HepG2 (cell line): ENCODE measurements around the gene ORMDL3. TPM values are rescaled to one million over a fixed set of nuclear protein-coding genes. Genes with fewer than 3 reads are reported as not detected.

Source experiments
- DR1 ChIP-seq: sonication (generic); formaldehyde crosslinking; IDR thresholded peaks from 2 replicates; pipeline ENCODE4 v1.8.0; 2021; ENCODE audit warnings: mild to moderate bottlenecking, missing genetic modification reagents, inconsistent platforms
- GTF3A ChIP-seq: sonication (generic); formaldehyde crosslinking; conservative IDR thresholded peaks from 2 replicates; pipeline ENCODE4 v1.4.0; 2020; ENCODE audit warnings: mild to moderate bottlenecking, missing genetic modification reagents
- HDAC1 ChIP-seq: sonication (generic); formaldehyde crosslinking; IDR thresholded peaks from 2 replicates; pipeline ENCODE4 v1.5.1; 2020; ENCODE audit warnings: mild to moderate bottlenecking, missing genetic modification reagents
- JDP2 ChIP-seq: sonication (generic); formaldehyde crosslinking; IDR thresholded peaks from 2 replicates; pipeline ENCODE4 v1.8.1; 2022; ENCODE audit warnings: missing genetic modification reagents, borderline replicate concordance
- NRL ChIP-seq: sonication (generic); formaldehyde crosslinking; IDR thresholded peaks from 2 replicates; pipeline ENCODE4 v1.5.0; 2020; ENCODE audit warnings: missing genetic modification reagents, mild to moderate bottlenecking, moderate library complexity, borderline replicate concordance
- POLR2AphosphoS5 ChIP-seq: IDR thresholded peaks from 2 replicates; pipeline ENCODE4 v1.6.1; 2012; ENCODE audit warnings: low read depth, low read length
- RFX3 ChIP-seq: IDR thresholded peaks from 2 replicates; pipeline ENCODE4 v1.6.1; 2016; ENCODE audit warnings: missing biosample characterization, missing genetic modification reagents
- SOX5 ChIP-seq: IDR thresholded peaks from 2 replicates; pipeline ENCODE4 v1.6.1; 2016; ENCODE audit warnings: borderline replicate concordance
- SP2 ChIP-seq: sonication (generic); formaldehyde crosslinking; IDR thresholded peaks from 2 replicates; pipeline ENCODE4 v1.5.1; 2020; ENCODE audit warnings: mild to moderate bottlenecking, missing genetic modification reagents
- TCF7 ChIP-seq: sonication (generic); IDR thresholded peaks from 2 replicates; pipeline ENCODE4 v1.6.1; 2016; ENCODE audit warnings: antibody characterized with exemption, low read depth
- ZC3H13 ChIP-seq: sonication (generic); formaldehyde crosslinking; IDR thresholded peaks from 2 replicates; pipeline ENCODE4 v1.8.1; 2023; ENCODE audit warnings: mild to moderate bottlenecking, missing genetic modification reagents, moderate library complexity
- ZFP36L1 ChIP-seq: sonication (generic); formaldehyde crosslinking; IDR thresholded peaks from 2 replicates; pipeline ENCODE4 v1.8.0; 2022; ENCODE audit warnings: mild to moderate bottlenecking, missing genetic modification reagents, moderate library complexity
- ZNF430 ChIP-seq: sonication (generic); formaldehyde crosslinking; IDR thresholded peaks from 2 replicates; pipeline ENCODE4 v1.9.0; 2021; ENCODE audit warnings: mild to moderate bottlenecking, missing genetic modification reagents
- ZNF614 ChIP-seq: IDR thresholded peaks from 2 replicates; pipeline ENCODE4 v1.6.1; 2018; ENCODE audit warnings: missing biosample characterization, missing genetic modification reagents, inconsistent platforms, borderline replicate concordance
- ZNF746 ChIP-seq: sonication (generic); formaldehyde crosslinking; IDR thresholded peaks from 2 replicates; pipeline ENCODE4 v1.8.0; 2022; ENCODE audit warnings: mild to moderate bottlenecking, missing genetic modification reagents
- ZNF773 ChIP-seq: sonication (generic); formaldehyde crosslinking; IDR thresholded peaks from 2 replicates; pipeline ENCODE4 v1.4.0; 2020; ENCODE audit warnings: missing genetic modification reagents, borderline replicate concordance
- ZNF780A ChIP-seq: sonication (generic); formaldehyde crosslinking; IDR thresholded peaks from 2 replicates; pipeline ENCODE4 v1.8.0; 2022; ENCODE audit warnings: mild to moderate bottlenecking, missing genetic modification reagents, moderate library complexity
- ZSCAN12 ChIP-seq: sonication (generic); formaldehyde crosslinking; IDR thresholded peaks from 2 replicates; pipeline ENCODE4 v1.9.0; 2021; ENCODE audit warnings: mild to moderate bottlenecking, missing genetic modification reagents
- polyA plus RNA-seq, 8 experiments: library from polyadenylated mRNA; depleted of rRNA in 3 of 8; stranded (reverse) in 7 of 8; unstranded in 1 of 8; fragments of >200 nt; fragmentation: Illumina TruSeq in 4 of 8; extraction: Trizol in 4 of 8; gene quantifications; 2 replicates each; pipeline versions ENCODE4 v1.2.1 to v1.2.3, GENCODE V29; 2011 to 2016; ENCODE audit warnings: low read depth in 4 of 8, missing spikeins in 1 of 8, mixed read lengths in 1 of 8; ENCODE audit not compliant: insufficient read depth in 1 of 8
- total RNA-seq, 5 experiments: library from RNA; depleted of rRNA; stranded (reverse); fragments of >200 nt; fragmentation: Illumina TruSeq; extraction: Trizol; gene quantifications; 2 replicates each; pipeline ENCODE4 v1.2.3, GENCODE V29; 2016; ENCODE audit warnings: low read depth in 1 of 5
- TF ChIP-seq, protein P1 (sequence below): sonication (generic); formaldehyde crosslinking; IDR thresholded peaks from 2 replicates; pipeline ENCODE4 v1.5.0; 2020; ENCODE audit warnings: missing genetic modification reagents, mild to moderate bottlenecking, borderline replicate concordance
- TF ChIP-seq, protein P2 (sequence below): sonication (generic); formaldehyde crosslinking; IDR thresholded peaks from 2 replicates; pipeline ENCODE4 v1.8.1; 2023; ENCODE audit warnings: mild to moderate bottlenecking, moderate library complexity, missing genetic modification reagents
- TF ChIP-seq, protein P3 (sequence below): sonication (generic); formaldehyde crosslinking; IDR thresholded peaks from 2 replicates; pipeline ENCODE4 v1.8.0; 2022; ENCODE audit warnings: low read depth, missing genetic modification reagents
- TF ChIP-seq, protein P4 (sequence below): sonication (generic); formaldehyde crosslinking; IDR thresholded peaks from 2 replicates; pipeline ENCODE4 v1.4.0; 2020; ENCODE audit warnings: missing genetic modification reagents
- TF ChIP-seq, protein P5 (sequence below): sonication (generic); formaldehyde crosslinking; IDR thresholded peaks from 2 replicates; pipeline ENCODE4 v1.8.0; 2022; ENCODE audit warnings: mild to moderate bottlenecking, missing genetic modification reagents, moderate library complexity

Gene ORMDL3
- total and polyA plus RNA-seq, 2 of the 13 experiments (the other 11 are each of a cell fraction or from before 2014, with no cell fraction given), result 181 to 384 TPM

DNA sequence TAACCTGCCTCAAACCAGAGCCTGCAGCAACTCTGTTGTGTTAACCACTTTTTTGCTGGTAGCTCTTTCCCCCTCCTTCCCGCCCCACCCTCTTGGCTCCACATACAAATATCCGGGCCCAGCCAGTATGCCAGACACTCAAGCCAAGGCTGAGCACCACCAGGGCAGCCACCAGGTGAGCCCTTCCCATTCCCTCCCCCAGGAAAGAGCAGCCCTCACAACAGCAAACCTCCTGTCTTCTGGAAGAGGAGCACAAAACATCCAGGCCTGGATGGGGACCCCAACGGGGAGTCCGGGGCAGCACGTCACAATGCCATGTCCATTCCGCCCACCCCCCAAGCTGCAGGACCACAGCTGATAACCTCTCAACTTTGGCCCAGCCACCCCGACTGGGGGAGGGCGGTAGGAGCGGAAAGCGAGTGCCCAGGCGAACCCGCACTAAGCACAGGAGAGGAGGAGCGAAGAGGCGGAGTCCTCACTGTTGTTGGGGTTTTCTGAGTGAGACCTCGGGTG, 757 bp downstream of the ORMDL3 start (continued):
- no peak for TF ChIP-seq ZNF780A (CRISPR knock-in tag)
- no peak for TF ChIP-seq SP2 (CRISPR knock-in tag)
- TF ChIP-seq SOX5 (CRISPR knock-in tag), result peak; percentile 30
- peak; percentile 57; the same call in 1 of the 2 replicates for TF ChIP-seq POLR2AphosphoS5
- TF ChIP-seq, protein P1, sequence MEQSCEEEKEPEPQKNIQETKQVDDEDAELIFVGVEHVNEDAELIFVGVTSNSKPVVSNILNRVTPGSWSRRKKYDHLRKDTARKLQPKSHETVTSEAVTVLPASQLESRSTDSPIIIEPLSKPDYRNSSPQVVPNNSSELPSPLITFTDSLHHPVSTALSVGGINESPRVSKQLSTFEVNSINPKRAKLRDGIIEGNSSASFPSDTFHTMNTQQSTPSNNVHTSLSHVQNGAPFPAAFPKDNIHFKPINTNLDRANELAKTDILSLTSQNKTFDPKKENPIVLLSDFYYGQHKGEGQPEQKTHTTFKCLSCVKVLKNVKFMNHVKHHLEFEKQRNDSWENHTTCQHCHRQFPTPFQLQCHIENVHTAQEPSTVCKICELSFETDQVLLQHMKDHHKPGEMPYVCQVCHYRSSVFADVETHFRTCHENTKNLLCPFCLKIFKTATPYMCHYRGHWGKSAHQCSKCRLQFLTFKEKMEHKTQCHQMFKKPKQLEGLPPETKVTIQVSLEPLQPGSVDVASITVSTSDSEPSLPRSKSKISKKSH (CRISPR knock-in tag), result peak; percentile 89
- no peak for TF ChIP-seq TCF7
- TF ChIP-seq ZNF430 (CRISPR knock-in tag), result peak; percentile 69; the same call in 1 of the 2 replicates
- TF ChIP-seq RFX3 (CRISPR knock-in tag), result no peak; the same call in 1 of the 2 replicates
- no peak for TF ChIP-seq ZSCAN12
- TF ChIP-seq DR1, result no peak
- TF ChIP-seq, protein P2, sequence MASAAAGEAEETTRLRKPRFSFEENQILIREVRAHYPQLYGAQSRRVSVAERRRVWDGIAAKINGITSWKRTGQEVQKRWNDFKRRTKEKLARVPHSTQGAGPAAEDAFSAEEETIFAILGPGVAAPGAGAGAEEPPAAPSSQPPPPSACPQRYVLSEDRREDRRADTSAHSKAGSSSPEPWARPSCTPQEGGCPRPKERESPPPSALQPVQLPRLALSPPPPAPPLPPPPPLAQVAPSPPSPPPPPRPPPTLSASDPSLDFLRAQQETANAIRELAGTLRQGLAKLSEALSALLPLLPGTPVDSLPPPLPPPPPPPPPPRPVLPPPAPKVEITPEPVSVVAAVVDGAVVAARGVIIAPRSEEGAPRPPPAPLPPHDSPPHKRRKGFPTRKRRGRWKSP (CRISPR knock-in tag), result 0 out of 2 replicates have a peak, but pooled peaks have one; percentile 48
- TF ChIP-seq HDAC1 (CRISPR knock-in tag), result peak; percentile 82
- TF ChIP-seq NRL (CRISPR knock-in tag), result peak; percentile 57; the same call in 1 of the 2 replicates
- TF ChIP-seq JDP2 (CRISPR knock-in tag), result no peak
- TF ChIP-seq GTF3A (CRISPR knock-in tag), result no peak
- TF ChIP-seq, protein P3, sequence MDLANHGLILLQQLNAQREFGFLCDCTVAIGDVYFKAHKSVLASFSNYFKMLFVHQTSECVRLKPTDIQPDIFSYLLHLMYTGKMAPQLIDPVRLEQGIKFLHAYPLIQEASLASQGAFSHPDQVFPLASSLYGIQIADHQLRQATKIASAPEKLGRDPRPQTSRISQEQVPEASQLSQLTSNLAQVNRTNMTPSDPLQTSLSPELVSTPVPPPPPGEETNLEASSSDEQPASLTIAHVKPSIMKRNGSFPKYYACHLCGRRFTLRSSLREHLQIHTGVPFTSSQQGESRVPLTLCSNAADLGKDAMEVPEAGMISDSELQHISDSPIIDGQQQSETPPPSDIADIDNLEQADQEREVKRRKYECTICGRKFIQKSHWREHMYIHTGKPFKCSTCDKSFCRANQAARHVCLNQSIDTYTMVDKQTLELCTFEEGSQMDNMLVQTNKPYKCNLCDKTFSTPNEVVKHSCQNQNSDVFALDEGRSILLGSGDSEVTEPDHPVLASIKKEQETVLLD (CRISPR knock-in tag), result no peak
- TF ChIP-seq, protein P4, sequence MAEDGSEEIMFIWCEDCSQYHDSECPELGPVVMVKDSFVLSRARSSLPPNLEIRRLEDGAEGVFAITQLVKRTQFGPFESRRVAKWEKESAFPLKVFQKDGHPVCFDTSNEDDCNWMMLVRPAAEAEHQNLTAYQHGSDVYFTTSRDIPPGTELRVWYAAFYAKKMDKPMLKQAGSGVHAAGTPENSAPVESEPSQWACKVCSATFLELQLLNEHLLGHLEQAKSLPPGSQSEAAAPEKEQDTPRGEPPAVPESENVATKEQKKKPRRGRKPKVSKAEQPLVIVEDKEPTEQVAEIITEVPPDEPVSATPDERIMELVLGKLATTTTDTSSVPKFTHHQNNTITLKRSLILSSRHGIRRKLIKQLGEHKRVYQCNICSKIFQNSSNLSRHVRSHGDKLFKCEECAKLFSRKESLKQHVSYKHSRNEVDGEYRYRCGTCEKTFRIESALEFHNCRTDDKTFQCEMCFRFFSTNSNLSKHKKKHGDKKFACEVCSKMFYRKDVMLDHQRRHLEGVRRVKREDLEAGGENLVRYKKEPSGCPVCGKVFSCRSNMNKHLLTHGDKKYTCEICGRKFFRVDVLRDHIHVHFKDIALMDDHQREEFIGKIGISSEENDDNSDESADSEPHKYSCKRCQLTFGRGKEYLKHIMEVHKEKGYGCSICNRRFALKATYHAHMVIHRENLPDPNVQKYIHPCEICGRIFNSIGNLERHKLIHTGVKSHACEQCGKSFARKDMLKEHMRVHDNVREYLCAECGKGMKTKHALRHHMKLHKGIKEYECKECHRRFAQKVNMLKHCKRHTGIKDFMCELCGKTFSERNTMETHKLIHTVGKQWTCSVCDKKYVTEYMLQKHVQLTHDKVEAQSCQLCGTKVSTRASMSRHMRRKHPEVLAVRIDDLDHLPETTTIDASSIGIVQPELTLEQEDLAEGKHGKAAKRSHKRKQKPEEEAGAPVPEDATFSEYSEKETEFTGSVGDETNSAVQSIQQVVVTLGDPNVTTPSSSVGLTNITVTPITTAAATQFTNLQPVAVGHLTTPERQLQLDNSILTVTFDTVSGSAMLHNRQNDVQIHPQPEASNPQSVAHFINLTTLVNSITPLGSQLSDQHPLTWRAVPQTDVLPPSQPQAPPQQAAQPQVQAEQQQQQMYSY (CRISPR knock-in tag), result no peak
- peak; percentile 63; the same call in 1 of the 2 replicates for TF ChIP-seq ZNF746 (CRISPR knock-in tag)
- TF ChIP-seq ZNF614 (CRISPR knock-in tag), result no peak
- TF ChIP-seq ZC3H13 (CRISPR knock-in tag), result peak; percentile 31; the same call in 1 of the 2 replicates
- no peak for TF ChIP-seq ZNF773
- TF ChIP-seq ZFP36L1 (CRISPR knock-in tag), result no peak
- TF ChIP-seq, protein P5, sequence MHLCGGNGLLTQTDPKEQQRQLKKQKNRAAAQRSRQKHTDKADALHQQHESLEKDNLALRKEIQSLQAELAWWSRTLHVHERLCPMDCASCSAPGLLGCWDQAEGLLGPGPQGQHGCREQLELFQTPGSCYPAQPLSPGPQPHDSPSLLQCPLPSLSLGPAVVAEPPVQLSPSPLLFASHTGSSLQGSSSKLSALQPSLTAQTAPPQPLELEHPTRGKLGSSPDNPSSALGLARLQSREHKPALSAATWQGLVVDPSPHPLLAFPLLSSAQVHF (CRISPR knock-in tag), result no peak
